Measurements from ENCODE around the gene SLC26A11. TPM values are rescaled to one million over a fixed set of nuclear protein-coding genes. Genes with fewer than 3 reads are reported as not detected.
A peak's percentile ranks its signal among the peaks of the same experiment; 100 is the strongest.

Gene SLC26A11
- total RNA-seq, 1 experiment from 2014 or later, result 26.5 TPM

DNA sequence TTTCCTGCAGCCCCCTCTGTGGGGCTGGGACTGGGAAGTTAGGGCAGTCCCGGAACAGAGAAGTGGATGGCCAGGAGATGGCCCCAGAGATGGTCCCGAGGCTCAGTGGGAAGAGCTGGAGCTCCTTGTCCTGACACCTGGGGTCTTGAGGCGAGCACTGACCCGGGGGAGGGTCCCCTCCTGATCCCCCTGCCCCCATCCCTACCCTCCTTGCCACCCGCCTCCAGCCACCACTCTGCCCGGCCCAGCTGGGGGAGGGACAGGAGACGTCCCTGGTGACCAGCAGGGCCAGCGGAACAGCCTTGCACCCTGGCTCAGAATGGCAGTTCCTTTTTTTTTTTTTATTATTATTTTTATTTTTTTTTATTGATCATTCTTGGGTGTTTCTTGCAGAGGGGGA lies 26.5 kb downstream of the SLC26A11 start:
- Histone ChIP-seq H4K5ac (ENCODE audit: insufficient read length, low read depth, low read length) (no peak overlapping the region), H3K27ac (ENCODE audit: insufficient read length, low read depth, low read length) (no peak overlapping the region), H3K9me3 (ENCODE audit: control insufficient read depth, low read depth, low read length) (no peaks in the 10 kb centered on the region), H4K91ac (ENCODE audit: insufficient read length, low read depth, low read length) (no peak overlapping the region), H3K23ac (ENCODE audit: insufficient read length, low read depth, low read length) (no peak overlapping the region), H2BK15ac (ENCODE audit: low read depth, low read length) (no peak overlapping the region), H2AFZ (ENCODE audit: low read length) (no peak overlapping the region), H3K79me1 (ENCODE audit: insufficient read depth, low read depth, low read length, poor library complexity, severe bottlenecking) (no peaks in the 10 kb centered on the region), H2BK20ac (ENCODE audit: low read depth, low read length, poor library complexity, severe bottlenecking) (no peak overlapping the region), H3T11ph (ENCODE audit: low read length) (no peak overlapping the region), H4K8ac (replicated peaks; ENCODE audit: insufficient read length, low read depth, low read length) (no peak overlapping the region), H3K9ac (ENCODE audit: extremely low read depth, insufficient read length, low read length) (no peak overlapping the region), H3K23me2 (ENCODE audit: insufficient read length, low read depth, low read length, poor library complexity, severe bottlenecking) (no peaks in the 10 kb centered on the region), H2BK12ac (ENCODE audit: insufficient read length, low read depth, low read length) (no peak overlapping the region), H3K18ac (ENCODE audit: insufficient read length, low read depth, low read length) (no peak overlapping the region), H2BK120ac (ENCODE audit: low read depth, low read length, poor library complexity, severe bottlenecking) (no peak overlapping the region), H3K4me2 (ENCODE audit: insufficient read depth, insufficient read length, low read length) (no peak overlapping the region), H3K4ac (ENCODE audit: low read depth, low read length) (no peak overlapping the region), H3K14ac (ENCODE audit: insufficient read depth, low read length) (no peak overlapping the region), H3K27me3 (ENCODE audit: insufficient read depth, low read length) (no peaks in the 10 kb centered on the region), H3K79me2 (ENCODE audit: insufficient read depth, low read length) (no peaks in the 10 kb centered on the region), H4K20me1 (ENCODE audit: control insufficient read depth, insufficient read depth, insufficient read length) (no peaks in the 10 kb centered on the region), H3K56ac (ENCODE audit: insufficient read length, low read depth, low read length) (no peak overlapping the region), H3K4me1 (ENCODE audit: insufficient read depth, low read length) (no peaks in the 10 kb centered on the region), H2AK5ac (ENCODE audit: insufficient read length, low read length) (no peak overlapping the region), H2BK5ac (ENCODE audit: insufficient read length, low read length) (no peak overlapping the region)
- no peaks in the 10 kb centered on the region for H3K4me1 Mint-ChIP-seq
- H3K9me3 Mint-ChIP-seq, result no peaks in the 10 kb centered on the region
- no peak for DNase-seq
- WGBS (ENCODE audit: extremely low coverage, insufficient read length, low lambda C conversion rate), result no CpG with 5 or more reads among the region's 8 CpGs
- H3K27me3 Mint-ChIP-seq (ENCODE audit: low read depth), result no peaks in the 10 kb centered on the region; the same call in 1 of the 2 replicates
- peak overlapping the region in 1 of 3 experiments; percentile 75; a peak in 1 of 7 replicates for H3K27ac Mint-ChIP-seq
- H3K36me3 Mint-ChIP-seq (ENCODE audit: insufficient read depth in 1 of 3, low read depth in 3 of 3), result peaks cover 6 to 31% (median 17%) of the 10 kb centered on the region in 3 experiments
- TF ChIP-seq, protein P1, sequence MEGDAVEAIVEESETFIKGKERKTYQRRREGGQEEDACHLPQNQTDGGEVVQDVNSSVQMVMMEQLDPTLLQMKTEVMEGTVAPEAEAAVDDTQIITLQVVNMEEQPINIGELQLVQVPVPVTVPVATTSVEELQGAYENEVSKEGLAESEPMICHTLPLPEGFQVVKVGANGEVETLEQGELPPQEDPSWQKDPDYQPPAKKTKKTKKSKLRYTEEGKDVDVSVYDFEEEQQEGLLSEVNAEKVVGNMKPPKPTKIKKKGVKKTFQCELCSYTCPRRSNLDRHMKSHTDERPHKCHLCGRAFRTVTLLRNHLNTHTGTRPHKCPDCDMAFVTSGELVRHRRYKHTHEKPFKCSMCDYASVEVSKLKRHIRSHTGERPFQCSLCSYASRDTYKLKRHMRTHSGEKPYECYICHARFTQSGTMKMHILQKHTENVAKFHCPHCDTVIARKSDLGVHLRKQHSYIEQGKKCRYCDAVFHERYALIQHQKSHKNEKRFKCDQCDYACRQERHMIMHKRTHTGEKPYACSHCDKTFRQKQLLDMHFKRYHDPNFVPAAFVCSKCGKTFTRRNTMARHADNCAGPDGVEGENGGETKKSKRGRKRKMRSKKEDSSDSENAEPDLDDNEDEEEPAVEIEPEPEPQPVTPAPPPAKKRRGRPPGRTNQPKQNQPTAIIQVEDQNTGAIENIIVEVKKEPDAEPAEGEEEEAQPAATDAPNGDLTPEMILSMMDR (conservative IDR thresholded peaks at IDR 0.05), result no peak
- H3K4me3 Mint-ChIP-seq, result no peak overlapping the region
